DND-41 (cell line): ENCODE measurements around the gene GRM7.
A peak's percentile ranks its signal among the peaks of the same experiment; 100 is the strongest.

Experiments
- ATAC-seq: fragments of 200-7000 bp; cut with Tn5 transposase; 3 replicates; pipeline ENCODE4 v1.9.1; 2021; ENCODE audit warnings: low read depth; ENCODE audit not compliant: insufficient read depth
- DNase-seq: peaks from one replicate; pipeline ENCODE4 v3.0.0-alpha.2; 2020
- H2AFZ ChIP-seq: 2 replicates; pipeline ENCODE4 v1.6.0; 2012; ENCODE audit warnings: low read depth, low read length
- H3K27ac ChIP-seq: 2 replicates; pipeline ENCODE4 v1.5.1; 2012; ENCODE audit warnings: low read length, inconsistent platforms
- H3K27me3 ChIP-seq: fragments of 200-600 bp; sonication (generic); 2 replicates; pipeline ENCODE4 v1.6.0; 2012; ENCODE audit warnings: low read length, mild to moderate bottlenecking, inconsistent platforms; ENCODE audit not compliant: insufficient read depth, poor library complexity
- H3K36me3 ChIP-seq: 2 replicates; pipeline ENCODE4 v1.5.1; 2012; ENCODE audit warnings: low read length, inconsistent platforms; ENCODE audit not compliant: insufficient read depth
- H3K4me1 ChIP-seq: 2 replicates; pipeline ENCODE4 v1.5.1; 2012; ENCODE audit warnings: mild to moderate bottlenecking, low read length; ENCODE audit not compliant: insufficient read depth
- H3K4me2 ChIP-seq: 2 replicates; pipeline ENCODE4 v1.6.0; 2012; ENCODE audit warnings: mild to moderate bottlenecking, moderate library complexity, low read length, inconsistent platforms; ENCODE audit not compliant: insufficient read depth
- H3K4me3 ChIP-seq, 2 experiments: fragments of 200-600 bp in 1 of 2; shearing (Covaris generic) in 1 of 2; 2 replicates each; pipeline ENCODE4 v1.5.1; 2012 to 2016; ENCODE audit warnings: inconsistent platforms in 2 of 2, low read length in 2 of 2, mild to moderate bottlenecking in 2 of 2, low read depth in 1 of 2, moderate library complexity in 1 of 2
- H3K79me2 ChIP-seq: 2 replicates; pipeline ENCODE4 v1.6.0; 2012; ENCODE audit warnings: low read length, inconsistent platforms; ENCODE audit not compliant: insufficient read depth
- H3K9ac ChIP-seq: 2 replicates; pipeline ENCODE4 v1.6.0; 2012; ENCODE audit warnings: low read depth, mild to moderate bottlenecking, inconsistent platforms, low read length, moderate library complexity
- H3K9me3 ChIP-seq: 2 replicates; pipeline ENCODE4 v1.5.1; 2012; ENCODE audit warnings: low read length, moderate library complexity, mild to moderate bottlenecking, inconsistent platforms; ENCODE audit not compliant: insufficient read depth, severe bottlenecking
- H4K20me1 ChIP-seq: 2 replicates; pipeline ENCODE4 v1.6.0; 2012; ENCODE audit warnings: low read length; ENCODE audit not compliant: insufficient read depth
- CTCF ChIP-seq: IDR thresholded peaks from 2 replicates; pipeline ENCODE4 v1.5.1; 2012; ENCODE audit warnings: borderline replicate concordance, low read length, moderate library complexity, mild to moderate bottlenecking; ENCODE audit not compliant: poor library complexity, severe bottlenecking; ENCODE audit errors: extremely low read depth
- EZH2 ChIP-seq: IDR thresholded peaks from 3 replicates; pipeline ENCODE4 v1.6.1; 2012; ENCODE audit warnings: borderline replicate concordance, low read depth, mild to moderate bottlenecking, moderate library complexity, low read length, inconsistent platforms; ENCODE audit not compliant: severe bottlenecking

The GRM7 gene

DNA sequence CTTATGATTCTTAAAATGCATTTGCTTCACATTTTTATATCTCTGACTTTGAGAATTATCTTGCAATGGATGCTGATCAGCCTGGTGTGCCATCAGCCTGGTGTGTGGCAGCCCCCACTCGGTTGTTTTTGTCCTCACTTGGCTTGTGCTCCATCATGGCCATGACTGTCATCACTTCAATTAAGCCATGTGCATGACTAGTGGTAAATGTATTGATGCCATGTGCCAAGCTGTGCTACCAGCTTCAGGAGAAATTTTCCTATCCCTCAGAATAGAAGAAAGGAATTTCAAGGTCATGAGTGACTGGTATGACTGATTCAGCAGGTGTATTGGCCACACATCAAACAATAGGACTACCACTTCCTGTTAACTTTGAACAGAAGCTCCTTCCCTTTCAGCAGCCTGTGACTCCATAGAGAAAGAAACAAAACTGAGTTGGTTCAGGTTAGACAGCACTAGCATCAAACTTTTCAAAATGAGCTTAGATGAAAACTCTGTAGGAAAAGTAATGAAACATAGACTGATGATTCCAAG, 251.7 kb downstream of the GRM7 start:
- Histone ChIP-seq H3K36me3 (no peaks in the 10 kb centered on the region), H3K27ac (no peak overlapping the region), H3K79me2 (no peaks in the 10 kb centered on the region), H3K9ac (no peak overlapping the region), H3K4me1 (no peaks in the 10 kb centered on the region), H2AFZ (no peak overlapping the region), H4K20me1 (no peaks in the 10 kb centered on the region), H3K27me3 (no peaks in the 10 kb centered on the region), H3K4me3 (no peak overlapping the region), H3K4me2 (no peak overlapping the region), H3K9me3 (no peaks in the 10 kb centered on the region)
- ATAC-seq (no peak), DNase-seq (no peak)
- no peak for TF ChIP-seq CTCF
- no peak for TF ChIP-seq EZH2

DNA sequence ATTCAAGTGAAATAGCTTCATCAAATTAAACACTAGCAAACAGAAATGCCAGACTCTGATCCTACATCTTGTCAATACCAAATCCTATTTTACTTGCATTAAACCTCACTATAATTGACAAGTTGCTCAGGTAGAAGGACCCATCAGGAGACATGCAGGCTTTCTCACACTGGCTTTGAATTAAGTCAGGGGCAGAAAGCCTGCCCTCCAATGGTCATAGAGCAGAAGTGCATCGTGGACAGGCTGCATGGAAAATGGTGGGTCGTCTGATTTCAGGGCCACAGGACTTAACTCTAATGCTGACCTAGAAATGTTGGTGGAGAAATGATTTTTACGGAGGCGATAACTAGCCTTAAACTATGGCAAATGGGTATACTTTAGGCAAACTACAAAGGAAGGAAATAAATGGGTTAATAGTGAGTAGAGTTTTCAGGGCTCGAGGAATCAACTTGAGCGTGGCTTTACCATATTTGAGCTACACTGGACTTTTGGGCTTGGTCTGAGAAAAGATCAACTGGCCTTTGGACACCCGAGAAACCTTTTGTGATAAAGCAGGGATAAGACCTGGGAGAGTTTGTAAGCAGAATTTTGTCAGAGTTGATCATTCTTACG, 283.9 kb downstream of the GRM7 start:
- Histone ChIP-seq H3K9me3 (no peaks in the 10 kb centered on the region), H4K20me1 (no peaks in the 10 kb centered on the region), H3K36me3 (no peaks in the 10 kb centered on the region), H3K27me3 (no peaks in the 10 kb centered on the region), H3K27ac (no peak overlapping the region), H3K79me2 (no peaks in the 10 kb centered on the region), H3K4me3 (no peak overlapping the region), H3K4me2 (no peak overlapping the region), H3K4me1 (no peaks in the 10 kb centered on the region), H3K9ac (no peak overlapping the region), H2AFZ (no peak overlapping the region)
- DNase-seq (no peak), ATAC-seq (no peak)
- TF ChIP-seq EZH2, result no peak
- peak; percentile 59 for TF ChIP-seq CTCF

GRCh38 chr3:7146529-7146928, 285.6 kb downstream of the GRM7 start:
- H3K4me3 ChIP-seq, result no peak overlapping the region
- no peaks in the 10 kb centered on the region for H3K9me3 ChIP-seq
- H3K4me2 ChIP-seq, result no peak overlapping the region
- H3K27me3 ChIP-seq, result no peaks in the 10 kb centered on the region
- TF ChIP-seq CTCF (no peak), EZH2 (no peak)
- H3K27ac ChIP-seq, result no peak overlapping the region
- no peaks in the 10 kb centered on the region for H3K4me1 ChIP-seq
- H3K36me3 ChIP-seq, result no peaks in the 10 kb centered on the region
- no peaks in the 10 kb centered on the region for H4K20me1 ChIP-seq
- DNase-seq, result no peak
- no peaks in the 10 kb centered on the region for H3K79me2 ChIP-seq
- H2AFZ ChIP-seq, result no peak overlapping the region
- no peak overlapping the region for H3K9ac ChIP-seq
- ATAC-seq, result no peak
